GM18951 (cell line): ENCODE results near the gene KMT5B.
A peak's percentile ranks its signal among the peaks of the same experiment; 100 is the strongest.

Source experiments
- POLR2A ChIP-seq: IDR thresholded peaks from 4 replicates; pipeline ENCODE4 v1.6.1; 2011; ENCODE audit warnings: mild to moderate bottlenecking; ENCODE audit not compliant: insufficient read length, insufficient read depth; ENCODE audit errors: extremely low read depth
- in situ Hi-C: fragments of 300-500 bp; cut with MboI; formaldehyde crosslinking; loops from one replicate; pipeline ENCODE4 v1.12.0; 2022; ENCODE audit warnings: low sequenced_read_pairs, mixed read lengths, inconsistent platforms; ENCODE audit not compliant: unreplicated experiment

The KMT5B gene

GRCh38 chr11:68242616-68243015 lies 29.5 kb upstream of the KMT5B start:
- no peak for TF ChIP-seq POLR2A
- in situ Hi-C loops = no loop called here

GRCh38 chr11:68231621-68232020 lies 18.5 kb upstream of the KMT5B start:
- no peak for TF ChIP-seq POLR2A
- in situ Hi-C loops = no loop called here

GRCh38 chr11:68229601-68230000 lies 16.5 kb upstream of the KMT5B start:
- in situ Hi-C loops = no loop called here
- no peak for TF ChIP-seq POLR2A

GRCh38 chr11:68226421-68226820 lies 13.3 kb upstream of the KMT5B start:
- no peak for TF ChIP-seq POLR2A

GRCh38 chr11:68224606-68225005 lies 11.5 kb upstream of the KMT5B start:
- in situ Hi-C loops = no loop called here
- TF ChIP-seq POLR2A = no peak

More at GRCh38 chr11:68226421-68226820, 13.3 kb upstream of the KMT5B start:
- in situ Hi-C loops = no loop called here

- no peak for TF ChIP-seq POLR2A
- in situ Hi-C loops = no loop called here
Observed at GRCh38 chr11:68223275-68223674, 10.2 kb upstream of the KMT5B start.

- in situ Hi-C loops = no loop called here
- no peak for TF ChIP-seq POLR2A
Observed at GRCh38 chr11:68221406-68221805, 8.3 kb upstream of the KMT5B start.

- no peak for TF ChIP-seq POLR2A
- in situ Hi-C loops = no loop called here
Observed at GRCh38 chr11:68216171-68216938, 3.3 kb upstream of the KMT5B start.

GRCh38 chr11:68215524-68216170 lies 2.6 kb upstream of the KMT5B start:
- in situ Hi-C loops = no loop called here
- TF ChIP-seq POLR2A = no peak

- no peak for TF ChIP-seq POLR2A
- in situ Hi-C loops = no loop called here
Observed at GRCh38 chr11:68215087-68215445, 2.0 kb upstream of the KMT5B start.

GRCh38 chr11:68214173-68215086 lies 1.3 kb upstream of the KMT5B start:
- in situ Hi-C loops = no loop called here
- no peak for TF ChIP-seq POLR2A

GRCh38 chr11:68213555-68214172 lies 568 bp upstream of the KMT5B start:
- TF ChIP-seq POLR2A = peak; percentile 99
- in situ Hi-C loops = no loop called here
